Right atrium auricular region (tissue), 2 donors: ENCODE results near the gene NEK8. TPM values are rescaled to one million over a fixed set of nuclear protein-coding genes. Genes with fewer than 3 reads are reported as not detected.

Source experiments
- DNase-seq: peaks from one replicate; pipeline ENCODE4 v3.0.0-alpha.2; 2019; ENCODE audit warnings: low spot score
- H3K27ac ChIP-seq, 2 donors: fragments of 200-600 bp; sonication (generic); 1 replicate in 1 of 2; 2 replicates in 1 of 2; pipeline ENCODE4 v1.5.1; 2016 to 2019
- H3K27me3 ChIP-seq, 2 donors: fragments of 200-600 bp; sonication (generic); one replicate each; pipeline versions ENCODE4 v1.5.1 to v1.6.0; 2017 to 2019
- H3K36me3 ChIP-seq: fragments of 200-600 bp; sonication (generic); one replicate; pipeline ENCODE4 v1.5.1; 2016
- H3K4me1 ChIP-seq, 2 donors: fragments of 200-600 bp; sonication (generic); one replicate each; pipeline versions ENCODE4 v1.5.1 to v1.6.0; 2017 to 2019
- H3K4me3 ChIP-seq, 2 donors: fragments of 200-600 bp; sonication (generic); 1 replicate in 1 of 2; 2 replicates in 1 of 2; pipeline ENCODE4 v1.5.1; 2017 to 2019; ENCODE audit warnings: mild to moderate bottlenecking in 1 of 2, moderate library complexity in 1 of 2
- H3K9me3 ChIP-seq, 2 donors: fragments of 200-600 bp; sonication (generic); one replicate each; pipeline ENCODE4 v1.5.1; 2019
- total RNA-seq, 2 donors: library from RNA; depleted of rRNA; stranded (reverse); fragments of >200 nt; gene quantifications; one replicate each; pipeline ENCODE4 v1.1.0, GENCODE V29; 2016
- TF ChIP-seq, protein P1 (sequence below), 2 donors: fragments of 200-600 bp; sonication (generic); IDR thresholded peaks; one replicate each; pipeline ENCODE4 v1.5.1; 2019; ENCODE audit warnings: antibody characterized with exemption in 2 of 2

The NEK8 gene
- total RNA-seq, 2 donors from 2014 or later, result 1.0 to 1.1 TPM

DNA sequence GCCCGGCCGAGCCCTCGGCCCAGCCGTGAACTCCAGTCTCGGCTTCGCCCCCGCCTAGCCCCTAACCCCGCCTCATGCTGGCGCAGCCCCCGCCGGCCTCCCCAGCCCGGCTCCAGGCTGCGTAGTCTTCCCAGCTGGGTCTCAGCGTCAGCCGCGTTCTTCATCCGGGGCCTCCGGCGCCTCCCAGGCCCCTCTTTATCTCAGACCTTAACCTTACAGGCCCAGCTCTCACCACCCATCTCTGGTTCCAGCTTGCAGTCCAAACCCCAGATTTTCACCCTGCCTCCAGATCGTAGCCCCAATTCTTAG is 16.9 kb upstream of the NEK8 start, which contains the start of gene PROCA1:
PROCA1 (minus strand) TSS at position 166 of the 309 bp plus-strand sequence. CDS start 228 bp downstream, outside the sequence.
- H3K4me3 ChIP-seq, result peak within 1 kb of the TSS; percentile 48 to 63
- TF ChIP-seq, protein P1, sequence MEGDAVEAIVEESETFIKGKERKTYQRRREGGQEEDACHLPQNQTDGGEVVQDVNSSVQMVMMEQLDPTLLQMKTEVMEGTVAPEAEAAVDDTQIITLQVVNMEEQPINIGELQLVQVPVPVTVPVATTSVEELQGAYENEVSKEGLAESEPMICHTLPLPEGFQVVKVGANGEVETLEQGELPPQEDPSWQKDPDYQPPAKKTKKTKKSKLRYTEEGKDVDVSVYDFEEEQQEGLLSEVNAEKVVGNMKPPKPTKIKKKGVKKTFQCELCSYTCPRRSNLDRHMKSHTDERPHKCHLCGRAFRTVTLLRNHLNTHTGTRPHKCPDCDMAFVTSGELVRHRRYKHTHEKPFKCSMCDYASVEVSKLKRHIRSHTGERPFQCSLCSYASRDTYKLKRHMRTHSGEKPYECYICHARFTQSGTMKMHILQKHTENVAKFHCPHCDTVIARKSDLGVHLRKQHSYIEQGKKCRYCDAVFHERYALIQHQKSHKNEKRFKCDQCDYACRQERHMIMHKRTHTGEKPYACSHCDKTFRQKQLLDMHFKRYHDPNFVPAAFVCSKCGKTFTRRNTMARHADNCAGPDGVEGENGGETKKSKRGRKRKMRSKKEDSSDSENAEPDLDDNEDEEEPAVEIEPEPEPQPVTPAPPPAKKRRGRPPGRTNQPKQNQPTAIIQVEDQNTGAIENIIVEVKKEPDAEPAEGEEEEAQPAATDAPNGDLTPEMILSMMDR (IDR thresholded peaks at IDR 0.05), result no peak
- peaks cover 0 to 31% of the 10 kb centered on the region in 2 donors for H3K4me1 ChIP-seq
- peak within 1 kb of the TSS; percentile 84 to 89 for H3K27ac ChIP-seq
- no peak for DNase-seq
- no peaks in the 10 kb centered on the region for H3K9me3 ChIP-seq
- no peaks in the 10 kb centered on the region for H3K27me3 ChIP-seq
- peaks cover 18% of the 10 kb centered on the region for H3K36me3 ChIP-seq

DNA sequence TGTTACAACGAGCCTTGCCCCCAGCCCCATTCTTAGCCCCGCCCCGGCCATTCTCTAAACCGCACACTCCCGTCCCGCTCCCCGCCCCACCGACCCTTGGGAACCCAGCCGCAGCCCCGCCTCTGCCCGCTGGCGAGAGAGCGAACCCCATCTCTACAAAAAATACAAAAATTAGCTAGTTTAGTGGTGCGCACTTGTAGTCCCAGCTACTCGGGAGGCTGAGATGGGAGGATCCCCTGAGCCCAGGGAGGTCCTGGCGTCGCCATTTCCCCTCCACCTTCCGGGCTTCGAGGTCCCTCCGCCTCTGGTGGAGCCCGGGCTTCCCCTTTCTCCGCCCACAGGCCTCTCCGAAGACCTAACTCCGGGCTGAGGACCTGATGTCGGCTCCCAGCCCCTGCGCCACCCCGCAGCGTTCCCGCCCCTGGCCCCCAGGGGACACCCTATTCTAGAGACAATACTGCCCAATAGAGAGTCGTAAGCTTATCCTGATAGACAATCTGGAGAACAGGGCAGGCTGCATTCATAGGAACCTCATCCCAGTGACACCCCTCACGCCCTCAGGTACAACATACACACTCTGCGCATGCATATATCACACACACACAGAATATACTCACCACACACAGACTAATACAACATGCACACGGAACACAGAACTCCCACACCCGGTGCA is 16.4 kb upstream of the NEK8 start:
- peaks cover 18% of the 10 kb centered on the region for H3K36me3 ChIP-seq
- no peaks in the 10 kb centered on the region for H3K27me3 ChIP-seq
- TF ChIP-seq, protein P1 (IDR thresholded peaks at IDR 0.05), result no peak
- peaks cover 0 to 36% of the 10 kb centered on the region in 2 donors for H3K4me1 ChIP-seq
- H3K4me3 ChIP-seq, result peak overlapping the region; percentile 48 to 63
- H3K9me3 ChIP-seq, result no peaks in the 10 kb centered on the region
- peak overlapping the region; percentile 84 to 89 for H3K27ac ChIP-seq
- DNase-seq, result no peak

DNA sequence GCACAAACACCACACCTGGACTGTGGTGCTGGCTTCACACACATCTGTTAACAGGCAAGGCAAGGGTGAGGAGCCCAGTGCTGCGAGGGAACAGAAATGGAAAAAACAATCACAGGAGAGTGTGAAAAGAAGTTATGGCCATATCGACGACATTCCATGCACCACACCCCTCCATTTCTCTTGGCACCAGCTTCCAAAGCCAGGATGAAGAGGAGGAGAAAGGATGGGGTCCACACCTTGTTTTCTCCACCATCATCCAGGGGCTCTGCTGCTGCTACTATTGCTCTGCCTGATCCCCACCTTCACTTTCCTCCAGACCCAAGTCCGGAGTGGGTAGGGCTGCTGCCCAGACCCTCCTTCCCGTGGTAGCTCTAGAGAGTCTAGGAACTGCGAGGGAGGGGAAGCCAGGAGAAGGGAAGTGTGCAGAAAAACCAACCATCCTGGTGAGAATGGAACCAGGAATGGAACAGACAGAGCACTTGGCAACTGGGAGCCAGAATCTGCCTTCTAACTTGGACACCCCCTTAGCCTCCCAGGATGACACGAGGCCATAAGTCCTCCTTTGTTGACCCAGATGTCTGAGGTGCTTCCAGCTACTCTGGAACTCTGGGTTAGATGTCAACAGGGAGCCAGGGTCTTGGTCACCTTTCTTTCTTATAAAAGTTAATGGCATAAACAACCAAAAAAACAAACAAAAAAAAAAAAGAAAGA is 15.7 kb upstream of the NEK8 start:
- TF ChIP-seq, protein P1 (IDR thresholded peaks at IDR 0.05), result no peak
- Histone ChIP-seq H3K36me3 (peaks cover 18% of the 10 kb centered on the region), H3K9me3 (no peaks in the 10 kb centered on the region), H3K27me3 (no peaks in the 10 kb centered on the region), H3K4me3 (no peak overlapping the region), H3K4me1 (peaks cover 0 to 42% of the 10 kb centered on the region in 2 donors), H3K27ac (peak overlapping the region in 1 of 2 donors; percentile 84)
- no peak for DNase-seq

DNA sequence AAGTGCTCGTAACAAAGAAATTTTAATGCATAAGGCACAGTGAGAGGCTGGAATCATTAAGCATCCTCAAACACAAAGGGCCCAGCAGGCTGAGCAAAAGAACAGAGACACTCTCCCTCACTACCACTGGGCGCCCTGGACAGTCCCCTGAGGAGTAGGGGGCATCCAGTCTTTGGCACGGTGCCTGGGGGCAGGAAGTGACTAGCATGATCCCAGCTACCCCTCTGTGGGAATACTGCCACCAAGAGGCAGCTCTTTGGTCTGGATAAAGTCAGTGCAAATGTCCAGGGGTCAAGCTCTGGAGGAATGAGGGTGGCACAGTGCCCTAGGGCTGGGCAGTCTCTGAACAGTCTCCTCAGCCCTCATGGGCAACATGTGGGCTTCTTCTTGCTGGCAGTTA is 14.3 kb upstream of the NEK8 start:
- H3K36me3 ChIP-seq, result peaks cover 18% of the 10 kb centered on the region
- no peak for DNase-seq
- H3K9me3 ChIP-seq, result no peaks in the 10 kb centered on the region
- H3K4me3 ChIP-seq, result no peak overlapping the region
- no peak overlapping the region for H3K27ac ChIP-seq
- TF ChIP-seq, protein P1 (IDR thresholded peaks at IDR 0.05), result no peak
- H3K27me3 ChIP-seq, result no peaks in the 10 kb centered on the region
- H3K4me1 ChIP-seq, result peaks cover 0 to 56% of the 10 kb centered on the region in 2 donors

DNA sequence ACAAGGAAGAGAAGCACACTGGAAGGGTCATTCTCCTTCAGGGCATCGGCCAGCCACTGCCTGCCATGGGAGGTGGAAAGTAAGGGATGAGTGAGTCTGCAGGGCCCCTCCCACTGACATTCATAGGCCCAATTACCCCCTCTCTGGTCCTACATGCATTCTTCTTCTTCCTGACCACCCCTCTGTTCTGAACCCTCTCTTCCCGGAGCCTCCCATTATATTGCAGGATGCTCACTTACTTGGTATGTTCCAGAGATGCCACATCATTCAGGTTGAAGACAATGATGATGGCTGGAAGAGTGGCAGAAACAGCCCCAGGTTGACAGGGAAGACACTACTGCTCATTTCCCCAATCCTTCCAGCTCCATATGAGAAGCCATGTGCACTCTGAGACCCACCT is 13.4 kb upstream of the NEK8 start:
- Histone ChIP-seq H3K4me1 (peaks cover 0 to 52% of the 10 kb centered on the region in 2 donors), H3K27me3 (no peaks in the 10 kb centered on the region), H3K27ac (no peak overlapping the region), H3K9me3 (no peaks in the 10 kb centered on the region), H3K4me3 (no peak overlapping the region), H3K36me3 (peaks cover 18% of the 10 kb centered on the region)
- DNase-seq, result no peak
- TF ChIP-seq, protein P1 (IDR thresholded peaks at IDR 0.05), result no peak
